ENCODE results near the gene AFF3.

AFF3 gene

GRCh38 chr2:99982744-99983143 lies 159.6 kb downstream of the AFF3 start:
- no peaks in the 10 kb centered on the region for H3K4me1 ChIP-seq
- no peaks in the 10 kb centered on the region for H3K27me3 ChIP-seq
- H3K4me3 ChIP-seq, result no peak overlapping the region
- H4K20me1 ChIP-seq, result no peaks in the 10 kb centered on the region
- TF ChIP-seq Cebpa-rat (IDR thresholded peaks at IDR 0.05), result no peak
- H3K4me2 ChIP-seq, result no peak overlapping the region
- H3K27ac ChIP-seq, result no peak overlapping the region
- no peak overlapping the region for H3K9ac ChIP-seq
- H3K9me3 ChIP-seq, result peaks cover 3% of the 10 kb centered on the region; the same call in 1 of the 2 replicates
- peaks cover 8% of the 10 kb centered on the region for H3K36me3 ChIP-seq

- TF ChIP-seq Cebpa-rat (IDR thresholded peaks at IDR 0.05), result no peak
- Histone ChIP-seq H3K36me3 (peaks cover 8% of the 10 kb centered on the region), H3K4me3 (no peak overlapping the region), H3K4me2 (no peak overlapping the region), H3K27ac (no peak overlapping the region), H3K4me1 (no peaks in the 10 kb centered on the region), H3K9me3 (peaks cover 3% of the 10 kb centered on the region; the same call in 1 of the 2 replicates), H3K9ac (no peak overlapping the region), H3K27me3 (no peaks in the 10 kb centered on the region), H4K20me1 (no peaks in the 10 kb centered on the region)
Measured at GRCh38 chr2:99981840-99982239, 160.6 kb downstream of the AFF3 start.

- Histone ChIP-seq H3K36me3 (peaks cover 8% of the 10 kb centered on the region), H3K4me1 (no peaks in the 10 kb centered on the region), H3K4me2 (no peak overlapping the region), H3K9me3 (peaks cover 3% of the 10 kb centered on the region; the same call in 1 of the 2 replicates), H3K27me3 (no peaks in the 10 kb centered on the region), H3K4me3 (no peak overlapping the region), H3K27ac (no peak overlapping the region), H4K20me1 (no peaks in the 10 kb centered on the region), H3K9ac (no peak overlapping the region)
- TF ChIP-seq Cebpa-rat (IDR thresholded peaks at IDR 0.05), result no peak
Measured at GRCh38 chr2:99980176-99980575, 162.2 kb downstream of the AFF3 start.

GRCh38 chr2:99977966-99978365 lies 164.4 kb downstream of the AFF3 start:
- H3K4me1 ChIP-seq, result no peaks in the 10 kb centered on the region
- H3K4me2 ChIP-seq, result no peak overlapping the region
- H4K20me1 ChIP-seq, result no peaks in the 10 kb centered on the region
- no peak for TF ChIP-seq Cebpa-rat (IDR thresholded peaks at IDR 0.05)
- H3K9ac ChIP-seq, result no peak overlapping the region
- no peaks in the 10 kb centered on the region for H3K27me3 ChIP-seq
- peaks cover 8% of the 10 kb centered on the region for H3K36me3 ChIP-seq
- peaks cover 3% of the 10 kb centered on the region; the same call in 1 of the 2 replicates for H3K9me3 ChIP-seq
- no peak overlapping the region for H3K4me3 ChIP-seq
- H3K27ac ChIP-seq, result no peak overlapping the region

DNA sequence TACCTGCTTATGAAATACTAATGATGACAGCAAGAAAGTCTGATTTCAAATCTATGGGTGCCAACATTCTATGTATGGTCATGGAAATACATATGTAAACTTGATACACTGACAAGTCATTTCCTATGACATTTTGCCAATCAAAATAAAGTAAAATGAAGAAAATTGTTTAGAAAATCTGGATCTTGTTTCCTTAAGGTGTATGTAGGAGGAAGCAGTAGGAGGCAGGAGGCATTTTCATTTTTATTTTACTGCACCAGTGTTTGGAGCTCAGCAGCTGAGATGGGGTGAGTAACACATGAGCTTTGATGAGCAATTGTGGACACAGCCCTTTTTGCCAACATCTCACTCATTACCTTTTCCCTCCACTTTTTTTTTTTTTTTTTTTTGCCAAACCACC lies 167.0 kb downstream of the AFF3 start:
- H3K4me3 ChIP-seq, result no peak overlapping the region
- no peaks in the 10 kb centered on the region for H4K20me1 ChIP-seq
- H3K9ac ChIP-seq, result no peak overlapping the region
- no peaks in the 10 kb centered on the region for H3K4me1 ChIP-seq
- no peak overlapping the region for H3K4me2 ChIP-seq
- no peak for TF ChIP-seq Cebpa-rat (IDR thresholded peaks at IDR 0.05)
- H3K36me3 ChIP-seq, result no peaks in the 10 kb centered on the region
- H3K9me3 ChIP-seq, result no peaks in the 10 kb centered on the region
- no peak overlapping the region for H3K27ac ChIP-seq
- no peaks in the 10 kb centered on the region for H3K27me3 ChIP-seq

DNA sequence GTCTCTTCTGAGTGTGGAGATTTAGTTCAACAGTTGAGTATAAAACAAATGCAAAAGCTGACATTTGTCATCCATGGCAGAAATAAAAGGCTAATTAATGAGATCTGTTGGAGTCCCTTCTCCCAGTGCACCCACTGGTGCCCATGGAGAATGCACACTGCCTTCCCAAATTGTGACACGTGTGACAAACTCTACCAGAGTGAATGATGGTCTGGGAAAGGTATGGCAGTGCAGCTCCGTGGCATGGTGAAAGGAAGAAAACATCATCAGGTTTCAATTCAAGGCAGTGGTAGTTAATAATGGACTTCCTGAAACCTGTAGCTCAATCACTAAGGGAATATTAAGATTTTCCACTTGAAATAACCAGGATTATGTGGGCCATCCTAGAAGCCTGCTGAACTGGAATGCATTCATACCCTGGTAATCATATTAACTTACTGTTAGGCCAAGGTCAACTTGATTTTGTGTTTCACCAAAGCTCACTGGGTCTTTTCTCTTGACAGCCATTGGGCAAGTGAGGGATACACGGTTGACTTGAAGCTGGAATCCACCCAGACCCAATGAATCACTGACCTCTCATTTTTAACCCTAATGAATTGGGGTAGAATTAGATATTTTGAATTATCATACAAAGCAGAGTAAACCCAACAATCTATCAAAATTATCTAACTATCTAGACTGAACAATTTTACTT lies 167.6 kb downstream of the AFF3 start:
- Histone ChIP-seq H4K20me1 (no peaks in the 10 kb centered on the region), H3K4me3 (no peak overlapping the region), H3K27me3 (no peaks in the 10 kb centered on the region), H3K4me1 (no peaks in the 10 kb centered on the region), H3K36me3 (no peaks in the 10 kb centered on the region; the same call in 1 of the 2 replicates), H3K9ac (no peak overlapping the region), H3K27ac (no peak overlapping the region), H3K9me3 (no peaks in the 10 kb centered on the region), H3K4me2 (no peak overlapping the region)
- TF ChIP-seq Cebpa-rat (IDR thresholded peaks at IDR 0.05), result no peak

DNA sequence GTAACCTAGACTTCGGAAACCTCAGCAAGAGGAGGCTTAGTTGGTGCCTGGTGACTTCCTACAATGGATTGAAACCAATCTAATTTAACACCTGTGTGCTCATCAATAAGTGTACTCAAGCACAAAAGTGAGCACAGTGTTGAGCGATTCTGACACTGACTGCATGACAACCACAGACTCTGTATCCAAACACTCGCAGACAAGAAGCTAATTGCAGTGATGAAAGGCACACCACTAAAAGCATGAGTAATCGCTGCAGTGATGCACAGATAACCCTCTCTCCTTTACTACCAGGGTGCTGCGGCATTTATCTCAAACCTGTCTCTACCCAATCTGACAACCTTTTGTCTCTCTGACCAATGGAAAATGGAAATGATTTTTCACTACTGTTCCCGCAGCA lies 168.1 kb downstream of the AFF3 start:
- Histone ChIP-seq H3K27me3 (no peaks in the 10 kb centered on the region), H3K4me2 (no peak overlapping the region), H3K27ac (no peak overlapping the region), H4K20me1 (no peaks in the 10 kb centered on the region), H3K36me3 (no peaks in the 10 kb centered on the region; the same call in 1 of the 2 replicates), H3K9ac (no peak overlapping the region), H3K4me3 (no peak overlapping the region), H3K4me1 (no peaks in the 10 kb centered on the region), H3K9me3 (no peaks in the 10 kb centered on the region)
- no peak for TF ChIP-seq Cebpa-rat (IDR thresholded peaks at IDR 0.05)

DNA sequence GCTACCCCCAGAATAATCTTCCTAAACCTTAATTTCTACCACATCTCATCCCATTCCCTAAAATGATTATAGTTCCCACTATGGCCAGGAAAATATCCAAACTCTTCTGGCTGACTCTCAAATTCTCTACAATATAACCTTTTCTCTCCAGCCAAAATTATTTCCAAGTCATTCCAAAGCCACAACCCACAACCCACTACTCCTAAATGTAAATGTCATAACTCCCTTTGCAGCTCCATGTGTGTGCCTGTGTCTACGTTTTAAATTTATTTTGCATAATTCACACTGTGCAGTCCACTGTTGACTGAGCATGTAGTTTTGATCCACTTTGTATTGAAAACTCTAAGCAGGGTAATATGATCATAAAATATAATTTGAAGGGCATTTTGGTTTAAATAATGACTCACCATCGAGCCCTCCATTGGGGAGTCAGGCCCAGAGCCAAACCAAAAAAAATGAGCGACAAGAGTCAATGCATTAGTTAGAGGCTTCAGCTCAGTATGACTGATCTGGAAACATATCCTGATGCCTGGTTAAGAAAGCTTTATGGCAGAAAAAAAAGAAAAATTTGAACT lies 171.0 kb downstream of the AFF3 start:
- TF ChIP-seq Cebpa-rat (IDR thresholded peaks at IDR 0.05), result no peak
- no peaks in the 10 kb centered on the region for H4K20me1 ChIP-seq
- no peaks in the 10 kb centered on the region for H3K27me3 ChIP-seq
- no peak overlapping the region for H3K4me2 ChIP-seq
- no peak overlapping the region for H3K27ac ChIP-seq
- H3K4me3 ChIP-seq, result no peak overlapping the region
- H3K36me3 ChIP-seq, result no peaks in the 10 kb centered on the region; the same call in 1 of the 2 replicates
- H3K9me3 ChIP-seq, result no peaks in the 10 kb centered on the region
- no peaks in the 10 kb centered on the region for H3K4me1 ChIP-seq
- no peak overlapping the region for H3K9ac ChIP-seq

DNA sequence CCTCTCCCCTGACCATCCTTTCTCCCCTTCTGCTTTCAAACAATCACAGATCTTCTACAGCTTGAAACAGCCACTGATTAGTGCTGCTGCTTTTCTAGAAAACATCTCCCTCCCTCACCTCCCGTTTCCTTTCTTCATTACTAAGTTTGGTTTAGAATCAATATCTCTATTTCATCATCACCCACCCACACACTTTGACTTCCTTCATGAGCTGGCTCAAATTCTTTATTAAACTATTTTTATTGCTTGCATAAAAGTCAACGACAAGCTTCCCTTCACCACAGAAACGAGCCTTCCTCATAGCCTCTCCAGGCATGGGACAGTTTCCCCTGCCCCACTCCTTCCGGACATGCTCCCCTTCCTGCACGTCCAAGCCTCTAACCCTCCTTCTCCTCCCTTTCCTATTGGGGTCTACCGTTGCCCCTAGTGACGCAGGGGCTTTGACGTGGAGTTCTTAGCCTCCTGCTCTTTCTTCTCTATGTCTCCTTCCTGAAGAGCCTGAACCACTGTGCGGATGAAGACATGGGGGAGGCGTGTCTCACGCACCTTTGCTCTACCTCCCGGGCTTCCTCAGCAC lies 172.0 kb downstream of the AFF3 start:
- no peaks in the 10 kb centered on the region for H4K20me1 ChIP-seq
- no peak overlapping the region for H3K4me3 ChIP-seq
- no peaks in the 10 kb centered on the region; the same call in 1 of the 2 replicates for H3K36me3 ChIP-seq
- no peaks in the 10 kb centered on the region for H3K9me3 ChIP-seq
- no peaks in the 10 kb centered on the region for H3K27me3 ChIP-seq
- no peak overlapping the region for H3K9ac ChIP-seq
- no peak for TF ChIP-seq Cebpa-rat (IDR thresholded peaks at IDR 0.05)
- H3K27ac ChIP-seq, result no peak overlapping the region
- no peaks in the 10 kb centered on the region for H3K4me1 ChIP-seq
- H3K4me2 ChIP-seq, result no peak overlapping the region

DNA sequence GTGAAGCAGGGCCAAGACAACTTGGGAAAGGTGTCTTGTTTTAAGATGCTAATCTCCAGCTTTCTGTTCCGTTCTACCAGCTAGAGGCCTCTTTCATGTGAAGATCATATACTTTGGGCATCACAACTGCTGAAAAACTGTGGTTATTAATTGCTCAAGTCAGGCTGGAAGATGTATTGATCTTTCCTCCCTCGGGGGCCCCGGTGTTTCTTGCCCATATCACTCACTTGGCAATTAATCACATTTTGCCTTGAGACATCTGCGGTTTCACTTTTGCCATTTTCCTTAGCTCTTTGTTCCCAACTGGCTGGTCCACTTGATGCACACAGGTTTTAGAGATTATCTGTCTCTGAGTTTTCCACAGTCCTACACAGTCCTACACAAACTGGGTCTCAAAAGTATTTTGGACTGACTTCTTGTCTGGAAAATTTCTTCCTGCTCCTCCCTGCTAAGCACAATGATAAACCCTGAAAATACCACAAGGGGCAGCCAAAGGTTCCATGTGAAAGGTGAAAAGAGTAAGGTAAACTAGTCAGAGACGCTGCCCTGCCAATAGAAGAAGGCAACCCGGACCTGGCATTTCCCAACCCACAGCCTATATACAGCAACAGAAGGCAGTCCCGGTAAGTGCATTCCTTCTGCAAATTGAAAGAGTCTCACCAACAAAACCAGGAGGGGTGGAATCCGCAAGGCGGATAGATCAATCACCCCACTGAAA lies 181.0 kb downstream of the AFF3 start:
- Histone ChIP-seq H3K4me3 (no peak overlapping the region), H3K4me2 (no peak overlapping the region), H3K27me3 (no peaks in the 10 kb centered on the region), H3K9ac (no peak overlapping the region), H3K27ac (no peak overlapping the region), H3K36me3 (peaks cover 7% of the 10 kb centered on the region; the same call in 1 of the 2 replicates), H3K9me3 (no peaks in the 10 kb centered on the region), H4K20me1 (peaks cover 28% of the 10 kb centered on the region; the same call in 1 of the 2 replicates), H3K4me1 (no peaks in the 10 kb centered on the region)
- no peak for TF ChIP-seq Cebpa-rat (IDR thresholded peaks at IDR 0.05)

All from BLaER1 (cell line).